Measurements from ENCODE around the gene TBC1D2B.
A peak's percentile ranks its signal among the peaks of the same experiment; 100 is the strongest.

Gene TBC1D2B

DNA sequence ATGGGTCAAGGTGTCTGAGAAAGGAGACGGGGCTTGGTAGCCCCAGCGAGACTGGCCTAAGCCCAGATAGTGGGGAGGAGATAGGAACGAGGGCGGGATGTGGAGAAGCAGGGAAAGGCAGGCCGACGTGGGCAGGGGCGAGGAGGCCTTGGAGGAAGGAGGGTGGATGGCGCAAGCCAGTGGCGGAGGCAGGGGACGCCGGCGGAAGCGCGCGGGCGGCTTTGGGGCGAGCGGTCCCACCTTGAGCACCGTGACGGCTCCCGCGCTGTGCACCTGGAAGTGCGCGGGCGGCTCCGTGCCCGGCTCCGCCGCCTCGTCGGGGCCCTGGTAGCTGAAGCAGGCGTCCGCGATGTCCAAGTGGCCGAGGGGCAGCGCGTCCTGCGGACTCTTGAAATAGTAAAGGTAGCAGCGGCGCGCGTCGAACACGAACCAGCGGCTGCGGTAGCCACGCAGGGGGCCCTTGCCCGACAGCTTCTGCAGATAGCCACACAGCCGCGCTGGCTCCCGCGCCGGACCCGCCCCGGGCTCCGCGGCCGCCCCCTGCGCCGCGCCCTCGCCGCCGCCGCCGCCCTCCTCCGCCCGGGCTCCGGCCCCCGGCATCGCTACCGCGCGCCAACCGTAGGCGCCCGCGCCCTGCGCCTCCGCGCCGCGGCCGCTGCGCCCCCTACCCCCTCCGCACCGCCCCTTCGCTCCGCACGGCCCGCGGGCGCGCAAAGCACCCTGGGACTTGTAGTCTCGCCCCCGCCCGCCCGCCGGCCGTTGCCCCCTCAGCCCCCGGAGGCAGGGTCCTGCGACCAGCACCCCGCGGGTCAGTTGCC is at the start of gene TBC1D2B:
TSS of gene TBC1D2B (minus strand) at position 659 of the 818 bp plus-strand sequence. CDS start at position 600, 59 bp downstream.
- peak; percentile 19 for DNase-seq

DNA sequence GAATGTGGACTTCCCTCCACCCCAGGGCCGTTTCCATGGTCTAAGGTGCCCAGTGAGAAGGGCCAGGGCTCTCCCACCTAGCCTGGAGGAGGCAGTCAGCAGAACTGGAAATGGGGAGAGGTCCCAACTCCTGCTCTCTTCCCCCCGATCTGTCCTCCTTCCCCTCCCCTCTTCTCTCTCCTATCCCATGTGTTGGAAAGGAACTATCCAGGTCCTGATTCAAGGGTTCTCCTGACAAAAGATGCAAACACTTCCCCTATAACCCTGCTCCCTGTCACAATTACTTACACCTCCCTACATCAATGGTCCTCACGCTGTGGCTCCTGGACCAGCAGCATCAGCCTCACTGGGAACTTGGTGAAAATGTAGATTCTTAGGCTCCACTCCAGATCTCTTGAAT is 47.8 kb upstream of the TBC1D2B start:
- no peak for DNase-seq

DNA sequence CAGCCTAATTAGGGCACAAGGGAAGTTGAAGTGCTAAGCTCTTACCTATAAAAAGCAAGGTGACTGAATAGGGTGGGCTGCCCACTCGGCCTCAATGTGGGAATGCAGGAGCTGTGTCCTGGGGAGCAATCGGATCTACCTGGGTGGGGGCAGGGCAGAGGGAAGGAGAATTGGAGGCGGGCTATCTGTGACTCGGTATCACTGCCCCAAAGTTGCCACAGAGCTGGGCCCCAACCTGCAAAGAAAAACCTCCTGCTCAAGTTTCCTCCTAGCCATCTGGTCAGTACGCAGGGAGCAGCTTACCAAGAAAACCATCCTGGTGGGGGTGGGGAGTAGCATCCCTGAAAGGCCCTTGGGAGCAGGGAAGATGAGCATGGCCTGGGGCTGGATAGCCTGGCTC is 43.0 kb upstream of the TBC1D2B start:
- DNase-seq, result no peak

DNA sequence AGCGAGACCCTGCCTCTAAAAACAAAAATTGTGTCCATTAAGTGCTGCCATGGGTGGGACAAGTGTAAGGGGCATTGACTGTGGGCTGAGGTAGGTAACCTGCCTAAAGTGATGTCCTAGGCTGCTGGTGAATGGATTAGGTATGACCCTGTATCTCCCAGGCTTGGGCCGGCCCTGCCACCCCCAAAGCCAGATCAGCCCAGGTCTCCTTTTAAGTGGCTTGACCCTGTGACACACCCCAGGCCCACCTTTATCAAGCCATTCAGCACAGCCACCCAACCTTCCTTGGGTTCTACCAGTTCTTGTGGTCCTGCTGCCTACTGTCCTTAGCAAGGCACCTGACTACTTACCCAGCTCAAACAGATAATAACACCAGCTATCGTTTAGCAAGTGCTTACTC is 35.0 kb upstream of the TBC1D2B start:
- DNase-seq, result no peak

DNA sequence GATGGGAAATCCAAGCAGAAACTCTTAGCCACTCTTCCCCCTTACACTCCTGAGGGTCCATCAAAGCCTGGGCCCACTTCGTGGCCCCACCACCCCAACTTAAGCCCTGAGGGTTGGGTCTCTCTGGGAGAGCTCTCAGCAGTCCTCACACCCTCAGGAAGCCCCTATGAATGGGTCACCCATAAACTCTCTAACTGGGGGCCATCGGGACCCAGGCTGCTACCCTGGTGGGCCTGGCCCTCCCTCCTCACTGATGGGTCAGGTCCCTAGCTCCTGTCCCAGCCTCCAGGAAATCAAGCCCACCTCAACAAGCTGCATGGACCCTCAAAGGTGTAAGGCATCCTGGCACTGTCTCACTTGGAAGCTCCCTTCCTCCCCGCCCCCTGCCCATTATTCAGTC is 34.3 kb upstream of the TBC1D2B start:
- no peak for DNase-seq

DNA sequence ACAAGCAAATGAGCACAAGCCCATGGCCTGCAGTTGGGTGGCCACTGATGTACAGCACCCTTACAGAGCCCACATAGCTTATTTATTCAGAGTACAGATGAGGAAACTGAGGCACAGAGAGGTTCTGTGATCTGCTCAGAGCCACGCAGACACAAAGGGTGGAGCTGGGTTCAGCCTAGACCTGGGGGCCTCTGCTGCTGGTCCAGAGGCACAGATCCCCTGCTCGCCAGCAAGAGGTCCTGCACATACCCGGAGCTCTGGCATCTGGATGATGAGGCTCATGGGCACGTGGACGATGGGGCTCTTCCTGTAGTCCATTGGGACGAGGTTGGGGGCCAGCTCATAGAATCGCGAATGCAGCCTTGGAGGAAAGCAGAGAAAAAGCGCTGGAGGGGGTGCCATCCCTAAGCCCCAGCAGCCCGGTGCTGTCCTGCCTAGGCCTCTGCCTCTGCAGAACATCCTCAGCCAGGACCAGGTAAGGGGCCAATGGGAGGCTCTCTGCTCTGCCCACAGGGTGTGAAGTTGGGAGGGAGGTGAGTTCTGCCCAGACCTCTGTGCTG is 33.5 kb upstream of the TBC1D2B start:
- no peak for DNase-seq

DNA sequence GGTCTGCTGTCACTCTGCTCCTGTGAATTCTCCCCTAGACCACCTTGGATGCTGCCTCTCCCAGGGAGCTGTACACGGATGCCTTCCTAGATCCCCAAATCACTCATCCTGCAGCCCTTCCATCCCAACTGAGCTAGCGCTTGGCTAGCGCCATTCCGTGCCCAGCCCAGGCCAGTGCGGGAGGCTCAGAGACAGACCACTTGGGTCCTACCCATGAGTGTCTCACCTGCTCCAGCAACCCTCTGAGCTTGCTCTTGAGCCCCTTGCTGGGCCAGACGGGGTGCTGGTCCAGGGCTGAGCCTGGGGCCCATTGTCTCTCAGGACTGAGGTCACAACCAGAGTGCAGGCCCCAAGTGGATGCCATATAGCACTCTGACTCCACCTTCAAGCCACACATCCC is 32.6 kb upstream of the TBC1D2B start:
- DNase-seq, result no peak

DNA sequence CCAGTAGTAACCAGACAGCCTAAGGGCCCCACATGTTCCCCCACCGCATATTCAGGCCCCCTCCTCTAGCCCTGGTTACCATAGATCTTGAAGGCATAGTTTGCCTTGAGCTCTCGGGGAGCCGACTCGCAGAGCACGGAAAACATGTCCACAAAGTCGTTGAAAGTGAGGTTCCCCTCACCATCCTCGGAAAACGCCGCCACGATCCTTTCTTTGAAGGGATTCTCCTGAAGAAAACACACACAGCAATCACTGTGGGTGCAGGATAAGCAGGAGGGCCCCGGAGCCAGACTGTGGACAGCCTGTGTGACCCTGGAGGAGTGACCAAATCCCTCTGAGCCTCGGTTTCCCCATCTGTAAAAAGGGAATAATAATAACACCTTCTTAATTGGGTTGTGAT is 31.6 kb upstream of the TBC1D2B start:
- DNase-seq, result no peak

DNA sequence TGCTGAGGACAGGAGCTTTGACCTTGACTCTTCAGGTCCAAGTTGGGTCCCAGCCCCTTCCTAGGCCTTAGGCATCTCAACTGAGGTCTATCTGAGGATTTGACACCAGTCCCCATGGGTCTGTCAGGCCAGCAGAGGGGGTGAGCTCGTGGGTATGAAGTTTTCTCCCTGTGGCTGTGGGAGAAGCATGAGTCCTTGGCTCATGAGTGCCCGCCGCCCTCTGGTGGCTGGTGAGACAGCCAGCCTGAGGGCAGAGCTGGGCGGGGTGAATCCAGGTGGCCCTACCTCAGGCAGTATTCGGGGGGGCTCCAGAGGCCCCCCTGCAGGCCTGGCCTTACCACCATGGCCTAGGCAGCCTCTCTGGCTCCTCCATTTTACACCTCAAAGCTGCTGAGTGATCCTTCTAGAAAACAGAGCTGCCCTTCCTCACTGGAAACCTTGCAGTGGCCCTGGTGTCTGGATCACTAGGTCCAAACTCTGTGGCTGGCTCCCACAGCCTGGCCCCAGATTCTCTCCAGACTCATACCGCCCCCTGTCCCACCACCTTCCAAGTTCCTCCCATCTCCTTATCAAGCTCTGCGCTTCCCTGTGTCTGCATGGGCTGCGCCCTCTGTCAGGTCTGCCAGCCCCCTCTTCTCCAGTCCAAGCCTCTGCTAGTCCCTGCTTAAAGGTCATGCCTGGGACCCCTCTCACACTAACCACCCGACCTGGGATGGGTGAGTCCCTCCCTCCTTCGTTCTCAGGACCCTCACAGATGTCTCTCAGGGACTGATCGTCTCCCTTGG is 31.0 kb upstream of the TBC1D2B start:
- DNase-seq, result peak; percentile 13

DNA sequence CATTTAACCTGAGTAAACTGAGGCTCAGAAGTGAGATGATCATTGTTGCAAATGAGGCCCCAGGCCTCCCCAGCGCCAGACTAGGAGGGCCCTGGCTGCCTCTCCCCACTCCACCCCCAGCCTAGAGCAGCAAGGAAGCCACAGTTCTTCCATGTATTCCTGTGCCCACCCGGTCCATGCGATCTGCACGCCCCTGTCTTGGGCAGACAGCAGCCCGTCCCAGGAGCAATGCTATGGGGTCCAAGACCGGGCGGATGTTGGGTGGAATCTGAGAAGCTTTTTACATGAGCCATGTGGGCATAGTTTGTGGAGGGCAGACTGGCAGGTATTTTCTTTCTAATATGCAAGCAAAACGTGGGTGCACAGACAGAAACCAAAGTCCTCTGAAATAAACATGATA is 30.0 kb upstream of the TBC1D2B start:
- DNase-seq, result no peak

DNA sequence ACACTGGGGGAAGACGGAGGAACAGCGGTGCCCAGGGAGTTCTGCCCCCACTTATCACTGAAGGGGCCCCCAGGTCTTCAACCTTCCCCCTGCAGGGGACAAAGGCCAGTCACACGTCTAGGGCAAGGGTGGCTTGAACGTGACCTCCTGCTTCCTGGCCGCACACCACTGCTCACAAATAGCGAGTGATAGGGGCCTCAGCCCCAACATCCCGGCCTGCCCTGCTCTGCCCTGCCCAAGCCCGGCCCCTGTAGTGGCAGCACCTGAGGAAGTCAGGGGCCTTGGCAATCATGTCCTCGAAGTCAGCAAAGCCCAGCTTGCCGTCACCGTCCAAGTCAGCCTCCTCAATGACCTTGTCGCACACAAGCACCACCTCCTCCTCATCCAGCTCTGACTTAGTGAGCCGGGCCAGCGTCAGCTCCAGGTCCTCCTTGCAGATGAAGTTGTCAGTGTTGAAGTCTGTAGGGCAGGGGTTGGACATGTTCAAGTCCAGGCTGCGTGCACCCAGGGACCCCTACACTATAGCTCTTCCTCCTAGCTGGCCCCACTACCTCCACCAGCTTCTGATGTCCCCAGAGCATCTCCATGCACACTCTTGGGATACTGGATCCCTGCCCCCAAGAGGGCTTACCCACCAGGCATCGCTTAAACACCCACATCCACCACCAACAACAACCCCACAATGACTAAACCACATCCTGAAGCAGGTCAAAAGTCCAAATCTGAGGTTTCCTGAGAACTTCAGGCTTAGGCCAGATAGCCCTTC is 28.1 kb upstream of the TBC1D2B start:
- DNase-seq, result no peak

DNA sequence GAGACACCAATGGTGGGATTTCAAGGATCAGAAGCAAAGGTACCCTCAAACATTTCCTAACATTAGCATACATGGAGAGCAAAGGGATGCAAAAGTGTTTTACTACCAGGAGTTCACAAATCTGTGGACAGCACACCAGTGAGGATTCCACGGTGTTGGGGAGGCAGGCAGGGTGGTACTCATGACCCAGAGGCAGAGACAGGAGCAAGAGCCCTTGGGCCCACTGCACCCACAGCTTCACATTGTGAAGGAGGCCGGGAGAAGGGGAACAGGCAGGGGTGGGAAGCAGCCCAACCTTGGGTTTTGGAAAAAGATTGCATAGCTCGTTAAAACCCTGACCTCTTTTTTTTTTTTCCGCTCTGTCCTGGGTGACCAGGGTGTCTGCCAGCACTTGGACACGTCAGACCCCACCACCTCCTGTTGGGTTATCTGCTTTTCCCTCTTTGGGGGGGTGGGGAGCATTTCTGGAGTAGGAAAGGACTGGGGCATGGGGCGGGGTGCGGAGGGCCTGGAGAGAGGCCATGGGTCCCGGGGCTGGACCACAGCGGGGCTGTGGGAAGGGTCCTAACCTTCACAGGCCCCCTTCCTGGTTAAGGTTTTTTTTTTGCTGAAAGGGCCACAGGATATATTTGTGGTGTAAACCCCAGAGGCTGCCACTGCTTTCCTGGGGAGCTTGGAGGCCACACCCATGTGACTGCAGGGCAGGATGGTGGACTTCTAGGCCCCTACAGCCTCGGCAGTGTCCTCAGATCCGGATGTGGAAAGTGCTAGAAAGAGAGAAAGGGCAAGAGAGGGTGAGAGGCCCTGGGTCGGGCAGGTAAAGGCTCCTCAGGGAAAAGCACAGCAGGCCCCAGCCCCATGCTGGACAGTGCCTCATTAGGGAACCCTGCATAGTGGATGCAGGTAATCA is 27.3 kb upstream of the TBC1D2B start:
- DNase-seq, result no peak

DNA sequence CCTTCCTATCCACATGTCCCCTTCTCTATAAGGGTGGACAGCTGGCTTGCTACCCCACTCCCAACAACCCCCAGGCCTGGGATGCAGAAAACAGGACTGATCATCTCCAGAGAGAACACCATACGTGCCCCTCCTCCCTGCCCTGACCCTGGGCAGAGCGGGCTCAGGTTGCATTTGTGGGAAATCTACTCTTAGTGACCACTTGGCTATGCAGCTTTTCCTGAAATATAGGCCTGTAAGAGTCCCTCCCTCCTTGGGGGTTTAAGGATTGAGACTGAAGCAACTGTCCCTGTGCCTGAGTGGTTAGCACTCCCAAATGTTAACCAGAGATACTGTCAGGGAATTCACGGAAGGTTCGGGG is 26.6 kb upstream of the TBC1D2B start:
- DNase-seq, result no peak

DNA sequence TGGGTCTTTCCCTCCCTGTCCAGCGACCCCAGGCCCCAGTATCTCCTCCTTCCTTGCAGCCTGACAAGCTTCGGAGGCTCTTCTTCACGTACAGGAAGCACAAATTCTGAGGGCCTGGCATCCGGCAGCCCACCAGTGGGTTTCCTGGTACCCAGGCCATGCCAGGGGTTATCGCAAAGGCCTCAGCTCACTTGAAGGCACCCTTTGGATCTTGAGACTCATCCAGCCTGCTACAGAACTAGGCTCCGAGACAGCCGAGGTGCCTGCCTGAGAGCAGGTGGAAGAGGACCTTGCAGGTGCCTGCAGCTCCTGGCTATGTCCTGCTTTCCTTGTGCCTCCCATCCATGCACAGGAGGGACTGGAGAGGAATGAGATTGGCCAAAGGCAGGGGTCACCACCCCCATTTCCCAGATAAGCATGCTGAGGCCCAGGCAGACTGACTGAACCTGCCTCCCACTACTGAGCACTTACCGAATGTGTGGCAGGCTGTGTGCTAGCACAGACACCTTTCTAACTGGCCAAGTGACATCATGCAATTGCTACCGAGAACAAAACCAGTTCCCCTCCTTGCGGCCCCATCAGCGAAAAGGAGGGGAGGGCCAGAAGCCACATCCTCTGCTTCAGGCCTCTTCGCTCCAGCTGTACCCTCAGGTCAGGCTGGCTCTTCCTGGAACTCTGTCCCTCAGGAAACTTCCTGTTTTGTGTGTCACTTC is 26.1 kb upstream of the TBC1D2B start:
- DNase-seq, result no peak

DNA sequence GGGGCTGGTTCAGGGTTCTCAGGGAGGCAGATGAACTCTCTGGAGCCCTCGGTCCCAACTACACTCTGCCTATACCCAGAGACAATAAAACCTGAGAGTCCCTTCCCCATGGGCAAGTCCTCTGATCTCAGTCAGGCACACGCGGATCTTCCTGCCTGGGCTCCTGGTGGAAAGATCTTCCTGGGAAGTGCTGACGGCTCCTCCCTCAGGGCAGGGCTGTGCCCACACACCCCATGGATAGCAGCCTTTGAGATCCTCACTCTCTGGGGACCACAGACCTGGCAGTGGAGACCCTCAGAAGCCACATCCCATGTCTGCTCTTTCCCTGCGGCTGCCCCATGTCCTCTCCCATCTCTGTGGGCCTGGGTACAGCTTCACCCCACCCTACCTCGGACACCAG is 25.2 kb upstream of the TBC1D2B start:
- no peak for DNase-seq

DNA sequence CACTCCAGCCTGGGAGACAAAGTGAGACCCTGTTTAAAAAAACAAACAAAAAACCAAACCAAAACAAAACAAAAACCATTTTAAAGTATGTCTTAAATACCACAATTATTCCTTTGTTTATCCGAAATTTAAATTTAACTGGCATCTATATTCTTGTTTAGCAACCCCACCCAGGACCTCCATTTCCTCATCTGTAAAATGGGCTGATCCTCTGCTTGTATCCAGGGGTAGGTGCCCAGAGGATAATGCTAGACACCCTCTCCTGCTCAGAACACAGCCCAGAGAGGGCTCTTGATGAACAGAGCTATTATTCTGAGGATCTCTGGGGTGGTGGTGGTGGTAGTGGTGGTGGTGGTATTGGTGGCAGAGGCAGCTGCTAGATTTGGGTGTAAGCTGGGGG is 24.7 kb upstream of the TBC1D2B start:
- DNase-seq, result no peak

DNA sequence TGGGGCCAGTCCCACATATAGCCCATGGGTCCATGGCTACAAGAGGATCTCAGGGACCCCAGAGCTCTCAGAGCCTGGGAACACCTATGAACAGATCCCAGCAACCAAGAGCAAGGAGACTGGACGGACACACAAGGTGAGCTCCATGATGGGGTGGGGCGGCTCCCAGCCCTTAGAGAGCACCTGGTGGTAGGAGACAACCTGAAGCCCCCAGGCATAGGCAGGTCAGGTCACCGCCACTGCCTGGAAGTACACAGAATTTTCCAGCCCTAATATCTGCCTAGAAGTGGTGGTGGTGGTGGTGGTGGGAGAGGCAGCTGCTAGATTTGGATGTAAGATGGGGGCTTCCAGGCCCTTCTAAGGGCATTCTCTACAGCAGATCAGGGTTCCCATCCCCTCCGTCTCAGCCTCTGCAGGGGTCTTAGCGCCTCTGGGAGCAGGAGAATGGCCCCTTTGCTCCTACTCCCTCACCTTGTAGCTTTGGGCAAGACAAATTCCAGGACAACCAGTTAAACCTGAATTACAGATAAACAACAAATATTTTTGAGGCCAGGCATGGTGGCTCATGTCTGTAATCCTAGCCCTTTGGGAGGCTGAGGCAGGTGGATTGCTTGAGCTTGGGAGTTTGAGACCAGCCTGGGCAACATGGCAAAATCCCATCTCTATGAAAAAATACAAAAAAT is 24.1 kb upstream of the TBC1D2B start:
- DNase-seq, result no peak

DNA sequence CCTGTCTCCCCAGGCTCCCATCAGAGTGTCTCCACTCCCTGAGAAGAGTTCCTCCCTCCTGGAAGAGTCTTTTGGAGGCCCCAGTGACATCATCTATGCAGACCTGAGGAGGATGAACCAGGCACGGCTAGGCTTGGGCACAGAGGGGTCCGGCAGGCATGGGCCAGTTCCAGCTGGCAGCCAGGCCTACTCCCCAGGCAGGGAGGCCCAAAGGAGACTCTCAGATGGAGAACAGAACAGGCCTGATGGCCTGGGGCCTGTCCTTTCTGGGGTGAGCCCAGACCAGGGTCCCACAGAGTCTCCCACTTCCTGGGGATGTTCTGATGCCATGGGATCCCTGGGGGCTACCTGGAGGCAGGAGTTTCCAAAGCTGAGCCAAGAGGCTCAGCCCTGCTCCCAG is 23.4 kb upstream of the TBC1D2B start:
- DNase-seq, result no peak

DNA sequence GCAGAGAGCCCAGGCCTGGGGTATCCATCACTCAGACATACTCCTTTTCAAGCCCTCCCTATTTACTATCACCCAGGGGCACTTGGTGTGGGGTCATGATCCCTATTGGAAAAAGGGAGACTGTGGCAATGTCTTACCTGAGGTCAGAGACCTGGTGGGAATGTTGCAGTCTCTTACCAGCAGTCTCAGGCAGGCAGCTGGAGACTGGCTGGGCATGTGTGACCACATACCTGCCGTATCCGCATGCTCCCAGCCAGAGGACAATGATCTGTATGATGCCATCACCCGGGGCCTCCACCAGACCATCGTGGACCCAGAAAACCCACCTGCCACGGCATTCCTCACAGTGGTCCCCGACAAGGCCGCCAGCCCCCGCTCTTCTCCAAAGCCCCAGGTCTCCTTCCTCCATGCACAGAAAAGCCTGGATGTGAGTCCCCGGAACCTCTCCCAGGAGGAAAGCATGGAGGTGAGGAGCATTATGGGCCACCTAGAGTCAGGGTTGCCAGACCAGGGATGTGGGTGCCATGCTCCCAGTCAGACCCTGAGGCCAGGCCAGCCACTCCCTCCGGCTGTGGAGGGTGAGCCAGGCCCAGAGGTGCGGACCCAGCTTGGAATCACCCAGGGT is 20.7 kb upstream of the TBC1D2B start:
- no peak for DNase-seq

DNA sequence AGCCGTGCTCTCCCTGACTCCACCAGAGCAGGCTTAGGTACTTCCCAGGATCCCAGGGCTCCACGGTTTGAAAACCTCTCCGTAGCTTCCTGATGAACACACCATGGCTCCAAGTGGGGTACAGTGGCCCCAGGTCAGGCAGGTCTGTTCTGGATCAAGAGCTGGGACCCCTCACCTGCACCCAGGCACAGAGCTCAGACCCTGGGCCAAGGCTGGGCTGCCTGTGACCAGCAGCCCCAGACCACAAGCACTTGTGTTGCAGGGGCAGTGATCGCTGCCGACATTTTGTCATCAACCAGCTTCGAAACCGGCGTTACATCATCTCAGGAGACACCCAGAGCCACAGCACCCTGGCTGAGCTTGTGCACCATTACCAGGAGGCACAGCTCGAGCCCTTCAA is 20.2 kb upstream of the TBC1D2B start:
- DNase-seq, result no peak

All from NCI-H2227 treated with DMSO at 0.1 percent for 48 hours (cell line).